Stimulated activated CD8-positive, alpha-beta memory T cell treated with anti-CD3 and anti-CD28 coated beads, Interleukin-15, amount 100 ng/mL, for 24 hours (primary cell): Measurements from ENCODE around the gene SLC39A7.
"Not testable (repeated sequence)": the region's sequence is repeated elsewhere in the genome, so short reads cannot be mapped to it uniquely, and the experiment has no call there.

Source experiments
- DNase-seq: peaks from one replicate; pipeline ENCODE4 v3.0.0-alpha.2; 2020; ENCODE audit warnings: low read depth

SLC39A7 gene

DNA sequence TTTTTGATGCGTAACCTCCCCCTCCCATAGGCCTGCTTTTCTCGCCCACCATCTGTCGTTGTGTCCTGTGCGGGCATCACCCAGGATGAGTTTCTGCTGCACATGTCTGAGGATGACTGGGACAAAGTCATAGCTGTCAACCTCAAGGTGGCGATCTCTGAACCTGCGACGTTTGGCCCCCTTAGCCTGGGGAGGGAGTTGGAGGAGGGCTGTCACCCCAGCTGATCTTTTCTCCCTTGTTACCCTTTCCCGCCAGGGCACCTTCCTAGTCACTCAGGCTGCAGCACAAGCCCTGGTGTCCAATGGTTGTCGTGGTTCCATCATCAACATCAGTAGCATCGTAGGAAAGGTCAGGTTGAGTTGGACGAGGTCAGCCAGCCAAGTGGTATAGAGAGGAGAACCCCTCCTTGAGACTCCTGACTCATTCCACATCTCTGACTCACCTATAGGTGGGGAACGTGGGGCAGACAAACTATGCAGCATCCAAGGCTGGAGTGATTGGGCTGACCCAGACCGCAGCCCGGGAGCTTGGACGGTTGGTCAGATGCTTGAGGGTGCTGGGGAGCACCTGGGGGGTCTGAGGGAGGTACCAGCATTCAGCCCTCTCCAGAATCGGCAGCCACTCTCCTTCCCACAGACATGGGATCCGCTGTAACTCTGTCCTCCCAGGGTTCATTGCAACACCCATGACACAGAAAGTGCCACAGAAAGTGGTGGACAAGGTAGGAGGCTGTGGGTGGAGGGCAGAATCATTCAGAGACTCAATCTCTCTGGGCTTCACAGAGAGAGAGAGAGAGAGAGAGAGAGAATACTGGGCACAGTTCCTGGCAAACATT is 4.7 kb downstream of the SLC39A7 start:
- DNase-seq, result no peak

DNA sequence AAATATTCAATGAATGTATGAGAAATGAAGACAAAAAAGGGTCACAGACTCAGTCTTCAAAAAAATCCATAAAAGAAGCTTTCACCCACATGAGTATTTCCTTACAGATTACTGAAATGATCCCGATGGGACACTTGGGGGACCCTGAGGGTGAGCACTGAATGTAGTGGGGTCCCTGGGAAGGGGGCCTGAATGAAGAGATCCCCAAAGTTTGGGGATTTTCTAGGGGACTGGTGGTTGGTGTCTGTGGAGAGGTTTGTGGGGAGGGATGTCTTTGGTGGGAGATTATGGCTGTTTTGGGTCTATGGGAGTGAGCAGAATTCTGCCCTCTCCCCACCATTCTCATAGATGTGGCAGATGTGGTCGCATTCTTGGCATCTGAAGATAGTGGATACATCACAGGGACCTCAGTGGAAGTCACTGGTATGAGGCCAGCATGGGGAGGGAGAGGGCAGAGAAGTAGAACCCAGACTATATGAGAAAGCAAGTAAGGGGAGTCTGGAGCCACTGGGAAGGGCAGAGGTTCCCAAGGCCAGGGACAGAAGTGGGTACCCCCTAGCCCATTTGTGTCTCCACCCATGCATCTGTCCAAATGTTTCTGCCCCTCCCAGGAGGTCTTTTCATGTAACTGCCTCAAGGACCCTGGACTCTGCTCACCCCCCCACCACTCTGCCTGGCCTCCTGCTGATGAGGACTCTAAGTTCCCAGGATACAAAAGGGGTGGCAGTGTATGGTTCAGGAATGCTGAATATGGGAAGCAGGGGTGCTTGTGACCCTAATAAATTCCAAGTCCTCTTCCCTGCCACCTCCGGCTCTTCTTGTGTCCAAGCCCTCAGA is 5.6 kb downstream of the SLC39A7 start:
- no peak for DNase-seq

DNA sequence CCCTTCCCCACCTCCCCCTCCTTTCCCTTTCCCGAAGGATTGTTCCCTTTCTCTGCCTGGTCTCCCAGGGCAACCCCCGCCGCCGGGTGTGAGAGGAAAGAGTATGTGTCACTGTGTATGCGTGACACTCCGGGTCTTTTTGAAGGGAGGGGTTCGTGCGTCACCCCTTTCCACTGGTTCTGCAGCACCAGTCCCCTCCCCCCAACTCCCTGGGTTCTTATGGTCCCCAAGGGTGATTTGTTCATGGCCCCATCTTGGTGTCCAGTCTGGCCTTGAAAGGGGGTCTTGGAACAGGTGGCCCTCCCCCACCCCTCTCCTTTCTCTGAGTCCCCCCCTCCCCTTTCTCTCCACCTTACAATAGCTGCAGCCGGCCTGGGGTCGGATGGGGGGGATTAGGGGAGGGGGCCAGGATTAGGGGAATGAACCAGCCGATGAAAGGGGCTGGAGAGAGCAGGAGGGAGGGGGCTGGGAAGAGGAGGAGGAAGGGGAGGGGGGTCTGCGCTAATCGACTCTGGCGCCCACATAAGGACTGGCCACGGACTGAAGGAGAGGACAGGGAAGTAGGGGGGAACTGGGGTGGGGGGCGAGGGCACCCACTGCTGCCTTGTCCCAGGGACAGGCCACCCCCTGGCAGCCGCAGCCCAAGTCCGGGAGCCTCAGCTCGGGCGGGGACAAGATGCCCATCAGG is 6.3 kb downstream of the SLC39A7 start:
- DNase-seq, result no peak

DNA sequence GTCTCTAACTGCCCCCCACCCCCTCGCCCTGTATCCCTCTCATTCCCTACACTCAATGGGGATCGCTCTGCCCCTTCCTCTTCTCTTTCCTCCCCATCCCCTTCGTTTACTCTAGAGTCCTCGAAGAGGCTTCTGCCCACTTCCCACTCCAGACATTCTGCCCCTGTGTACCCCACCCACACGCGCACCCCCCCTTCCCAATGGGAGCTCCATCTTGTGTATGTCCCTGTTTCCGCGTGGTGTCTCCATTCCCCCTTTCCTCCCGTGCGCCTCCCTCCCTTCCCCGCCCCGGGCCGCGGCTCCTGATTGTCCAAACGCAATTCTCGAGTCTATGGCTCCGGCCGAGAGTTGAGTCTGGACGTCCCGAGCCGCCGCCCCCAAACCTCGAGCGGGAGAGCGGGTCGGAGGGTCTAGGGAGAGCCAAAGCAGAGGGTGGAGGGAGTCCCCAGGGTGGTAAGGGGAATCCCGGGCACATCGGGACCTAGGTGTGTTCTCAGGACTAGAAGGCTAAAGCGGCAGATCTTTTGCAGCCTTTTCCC is 7.0 kb downstream of the SLC39A7 start:
- no peak for DNase-seq

DNA sequence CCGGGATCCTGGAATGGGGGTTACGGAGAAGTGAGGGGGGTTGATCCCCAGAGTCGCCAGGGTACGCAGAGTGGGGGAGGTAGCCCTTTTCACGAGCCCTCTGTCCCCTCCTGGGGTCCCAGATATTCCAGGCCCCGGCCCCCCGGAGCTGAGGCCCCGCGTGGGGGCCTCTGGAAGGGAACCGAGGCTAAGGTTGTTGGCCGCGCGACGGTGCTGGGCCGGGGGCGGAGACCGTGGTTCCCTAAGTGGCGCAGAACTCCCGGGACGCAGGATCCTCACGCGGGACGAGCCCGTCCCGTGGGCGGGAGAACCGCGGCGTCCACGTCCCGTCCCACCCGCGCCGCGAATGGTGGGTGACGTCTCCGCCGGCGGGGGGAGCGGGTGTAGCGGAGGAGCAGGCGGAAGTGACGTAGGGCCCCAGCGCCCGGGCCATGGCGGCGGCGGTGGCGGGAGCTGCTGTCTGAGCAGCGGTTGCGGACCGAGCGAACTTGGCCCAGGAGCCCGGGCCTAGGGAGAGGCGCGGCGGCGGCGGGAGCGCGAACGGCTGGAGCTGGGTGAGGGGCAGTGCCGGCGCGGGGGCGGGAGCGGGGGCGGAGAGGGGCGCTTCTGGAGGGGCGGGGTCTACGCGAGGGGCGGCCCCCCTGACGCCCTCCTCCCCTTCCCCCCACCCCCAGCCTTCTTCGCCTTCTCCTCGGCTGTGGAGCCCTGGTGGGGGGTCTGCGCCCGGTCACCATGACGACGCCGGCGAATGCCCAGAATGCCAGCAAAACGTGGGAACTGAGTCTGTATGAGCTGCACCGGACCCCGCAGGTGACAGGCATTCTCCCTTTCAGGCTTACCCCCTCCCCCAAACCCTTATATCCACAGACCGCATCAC is 7.7 kb downstream of the SLC39A7 start, which contains the start of gene RING1:
TSS of gene RING1 (plus strand) at position 410 of the 877 bp plus-strand sequence. CDS start at position 733, 323 bp downstream.
- peak; percentile 80 for DNase-seq

DNA sequence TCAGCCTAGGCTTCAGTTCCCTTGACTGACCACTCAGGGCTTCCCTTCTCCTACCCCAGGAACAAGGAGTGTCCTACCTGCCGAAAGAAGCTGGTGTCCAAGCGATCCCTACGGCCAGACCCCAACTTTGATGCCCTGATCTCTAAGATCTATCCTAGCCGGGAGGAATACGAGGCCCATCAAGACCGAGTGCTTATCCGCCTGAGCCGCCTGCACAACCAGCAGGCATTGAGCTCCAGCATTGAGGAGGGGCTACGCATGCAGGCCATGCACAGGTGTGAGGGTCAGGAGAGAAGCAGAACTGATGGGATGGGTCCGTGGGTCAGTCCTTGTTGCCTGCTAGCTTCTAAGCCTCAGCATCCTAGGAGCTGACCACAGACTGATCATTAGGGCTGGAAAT is 9.2 kb downstream of the SLC39A7 start:
- no peak for DNase-seq

DNA sequence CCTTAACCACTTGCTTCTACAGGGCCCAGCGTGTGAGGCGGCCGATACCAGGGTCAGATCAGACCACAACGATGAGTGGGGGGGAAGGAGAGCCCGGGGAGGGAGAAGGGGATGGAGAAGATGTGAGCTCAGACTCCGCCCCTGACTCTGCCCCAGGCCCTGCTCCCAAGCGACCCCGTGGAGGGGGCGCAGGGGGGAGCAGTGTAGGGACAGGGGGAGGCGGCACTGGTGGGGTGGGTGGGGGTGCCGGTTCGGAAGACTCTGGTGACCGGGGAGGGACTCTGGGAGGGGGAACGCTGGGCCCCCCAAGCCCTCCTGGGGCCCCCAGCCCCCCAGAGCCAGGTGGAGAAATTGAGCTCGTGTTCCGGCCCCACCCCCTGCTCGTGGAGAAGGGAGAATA is 10.5 kb downstream of the SLC39A7 start:
- DNase-seq, result no peak

DNA sequence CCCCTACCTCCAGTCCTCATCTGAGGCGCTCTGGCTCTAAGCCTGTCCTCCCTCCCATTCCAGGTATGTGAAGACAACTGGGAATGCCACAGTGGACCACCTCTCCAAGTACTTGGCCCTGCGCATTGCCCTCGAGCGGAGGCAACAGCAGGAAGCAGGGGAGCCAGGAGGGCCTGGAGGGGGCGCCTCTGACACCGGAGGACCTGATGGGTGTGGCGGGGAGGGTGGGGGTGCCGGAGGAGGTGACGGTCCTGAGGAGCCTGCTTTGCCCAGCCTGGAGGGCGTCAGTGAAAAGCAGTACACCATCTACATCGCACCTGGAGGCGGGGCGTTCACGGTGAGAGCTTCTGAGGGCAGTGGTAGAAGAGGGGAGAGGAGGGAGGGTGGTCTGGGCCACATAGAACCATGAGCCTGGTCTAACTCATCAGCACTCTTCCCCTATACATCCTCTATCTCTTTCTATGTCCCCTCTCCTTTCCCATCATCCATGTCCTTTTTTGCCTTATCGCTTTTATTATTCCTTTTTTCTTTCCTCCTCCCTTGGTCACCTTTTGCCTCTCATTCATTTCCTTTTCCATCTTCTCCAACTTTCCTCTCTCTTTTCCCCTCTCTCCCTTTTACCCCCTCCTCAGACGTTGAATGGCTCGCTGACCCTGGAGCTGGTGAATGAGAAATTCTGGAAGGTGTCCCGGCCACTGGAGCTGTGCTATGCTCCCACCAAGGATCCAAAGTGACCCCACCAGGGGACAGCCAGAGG is 11.2 kb downstream of the SLC39A7 start:
- DNase-seq, result no peak

DNA sequence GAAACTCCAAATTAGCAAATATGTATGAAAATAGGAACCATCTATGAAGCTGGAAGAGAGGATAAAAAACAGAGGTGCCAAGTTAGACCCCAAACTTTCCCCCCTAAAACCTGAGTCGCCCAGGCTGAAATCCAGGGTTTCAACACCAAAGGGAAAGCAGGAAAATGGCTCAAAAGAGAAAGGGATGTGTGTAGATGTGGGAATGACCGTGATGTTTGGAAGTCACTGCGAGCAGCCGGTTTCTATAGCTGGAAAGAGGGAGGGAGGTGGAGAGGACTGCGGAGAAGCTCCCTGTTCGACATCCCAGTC is 12.1 kb downstream of the SLC39A7 start:
- no peak for DNase-seq

DNA sequence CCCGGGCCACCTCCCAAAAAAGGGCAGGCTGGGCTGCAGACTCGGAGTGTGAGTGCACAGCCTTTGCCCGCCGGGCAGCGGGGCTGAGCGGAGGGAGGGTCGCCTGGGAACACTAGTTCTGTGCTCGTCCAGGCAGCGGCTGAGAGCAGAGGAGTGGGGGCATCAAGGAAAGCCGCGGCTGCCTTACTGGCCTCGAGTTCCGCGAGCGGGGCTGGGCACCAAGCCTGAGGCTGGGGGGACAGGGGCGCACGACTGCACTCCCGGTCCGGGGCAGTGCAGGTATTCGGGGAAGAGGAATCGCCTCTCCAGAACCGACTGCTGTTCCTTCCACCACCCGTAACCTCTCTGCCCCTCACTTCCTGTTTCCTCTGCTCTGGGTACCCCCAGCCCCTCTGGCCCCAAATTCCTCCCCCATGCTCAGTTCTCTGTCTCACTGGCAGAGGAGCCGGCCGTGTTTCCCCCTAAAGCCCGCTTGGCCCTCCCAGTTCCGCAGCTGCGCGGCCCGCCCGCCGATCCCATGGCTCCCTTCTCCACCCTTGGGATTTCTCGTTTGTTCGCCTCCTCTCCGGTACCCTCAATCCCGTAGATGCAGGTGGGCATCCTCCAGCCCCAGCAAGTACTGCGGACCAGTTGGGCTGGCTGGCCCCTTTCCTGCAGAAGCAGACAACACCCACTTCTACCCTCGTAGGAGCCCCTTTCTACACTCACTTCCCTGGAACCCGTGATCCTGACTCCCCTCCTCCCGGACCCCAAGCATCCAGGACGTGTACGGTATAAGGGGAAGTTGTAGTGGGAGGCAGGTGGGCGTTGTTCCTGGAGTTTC is 12.7 kb downstream of the SLC39A7 start:
- DNase-seq, result no peak

DNA sequence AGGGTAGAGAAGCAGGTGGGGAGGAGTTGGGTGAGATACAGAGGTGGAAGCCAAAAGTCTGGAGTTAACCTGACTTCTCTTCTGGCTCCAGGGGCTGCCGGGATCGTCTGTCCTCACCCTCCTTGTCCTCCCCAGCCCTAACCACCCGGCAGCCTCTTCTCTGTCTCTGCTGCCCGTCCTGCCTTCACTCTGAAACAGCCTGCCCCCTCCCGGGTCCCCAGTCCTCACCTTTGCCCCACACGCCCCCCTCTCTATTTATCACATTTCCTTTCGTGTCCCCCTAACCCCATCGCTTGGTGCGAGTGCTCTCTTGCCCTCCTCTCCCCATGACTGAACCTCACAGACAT is 13.3 kb downstream of the SLC39A7 start:
- no peak for DNase-seq

DNA sequence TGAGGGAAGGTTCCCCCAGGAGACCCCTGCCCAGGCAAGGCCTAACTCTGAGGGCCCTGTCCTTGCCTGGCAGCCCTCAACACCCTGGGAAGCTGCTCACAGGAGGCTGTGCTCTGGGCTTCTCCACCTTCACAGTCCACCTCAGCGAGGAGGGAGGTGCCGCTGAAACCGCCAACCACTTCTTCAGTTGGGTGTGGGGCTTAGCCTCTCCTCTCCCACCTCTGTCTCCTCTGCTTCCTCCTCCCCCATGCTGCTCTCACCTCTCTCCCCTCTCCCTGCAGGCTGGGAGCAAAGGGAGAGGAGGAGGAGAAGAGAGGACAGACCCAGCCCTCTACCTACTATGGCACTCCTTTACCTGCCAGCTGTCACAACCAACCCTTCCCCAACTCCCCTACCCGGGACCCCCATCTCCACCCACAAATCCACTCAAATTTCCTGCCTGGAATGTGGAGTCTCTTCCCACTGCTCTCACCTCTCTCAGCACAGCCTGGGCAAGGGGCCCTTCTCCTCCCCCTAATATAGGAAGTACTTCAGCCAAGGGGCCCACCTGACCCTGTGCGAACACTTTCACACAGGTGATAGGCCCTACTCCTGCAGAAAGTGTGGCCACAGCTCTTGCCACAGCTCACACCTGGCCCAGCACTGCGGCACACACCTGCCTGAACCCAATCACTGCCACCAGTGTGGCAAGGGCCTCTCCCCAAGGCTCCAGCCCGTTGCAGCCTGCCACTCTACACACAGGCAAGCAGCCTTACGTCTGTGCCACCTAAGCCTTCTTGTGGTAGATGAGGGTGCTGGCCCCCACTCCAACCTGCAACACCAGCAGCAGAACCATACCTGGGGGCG is 14.8 kb downstream of the SLC39A7 start:
- DNase-seq, result no peak

DNA sequence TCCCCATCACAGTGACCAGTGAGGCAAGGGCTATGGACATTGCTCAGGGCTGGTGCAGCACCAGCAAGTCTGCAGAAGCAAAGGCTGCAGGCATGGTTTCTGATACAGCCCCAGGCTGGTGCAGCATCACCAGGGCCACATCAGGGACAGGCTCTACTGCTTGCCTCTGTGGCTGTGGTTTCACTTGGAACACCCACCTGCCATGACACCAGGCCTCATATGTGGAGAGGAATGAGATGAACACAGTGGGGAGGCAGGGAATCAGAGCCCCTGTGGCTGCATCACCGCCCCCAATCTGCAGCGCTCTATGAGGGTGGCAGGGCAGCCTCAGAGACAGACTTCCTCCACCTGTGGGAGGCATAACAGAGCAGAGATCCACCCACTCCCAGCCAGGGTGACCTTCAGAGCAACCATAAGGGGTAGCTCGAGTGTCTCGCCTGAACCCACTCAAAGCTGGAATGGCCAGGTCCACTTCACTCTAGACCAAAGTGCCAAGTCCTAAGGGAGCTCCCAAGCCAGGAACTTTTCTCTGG is 15.5 kb downstream of the SLC39A7 start:
- DNase-seq, result no peak

DNA sequence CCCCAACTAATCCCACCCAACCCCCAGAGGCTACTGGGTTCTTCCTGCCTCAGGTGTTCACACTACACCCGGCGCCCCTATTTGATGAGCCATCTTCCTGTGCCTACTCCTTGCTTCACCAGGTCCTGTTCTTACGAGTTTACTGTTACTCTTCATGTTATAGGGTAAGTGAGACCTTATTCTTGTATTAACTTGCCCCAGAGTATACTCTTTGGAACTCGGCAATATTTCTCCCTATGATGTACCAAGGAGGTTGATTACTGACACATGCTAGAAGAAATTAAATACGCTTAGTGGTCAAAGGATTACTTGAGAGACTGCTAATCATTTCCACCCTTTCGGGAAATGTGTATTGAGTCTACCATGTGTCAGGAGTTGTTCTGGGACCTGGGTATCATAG is 16.6 kb downstream of the SLC39A7 start:
- no peak for DNase-seq

DNA sequence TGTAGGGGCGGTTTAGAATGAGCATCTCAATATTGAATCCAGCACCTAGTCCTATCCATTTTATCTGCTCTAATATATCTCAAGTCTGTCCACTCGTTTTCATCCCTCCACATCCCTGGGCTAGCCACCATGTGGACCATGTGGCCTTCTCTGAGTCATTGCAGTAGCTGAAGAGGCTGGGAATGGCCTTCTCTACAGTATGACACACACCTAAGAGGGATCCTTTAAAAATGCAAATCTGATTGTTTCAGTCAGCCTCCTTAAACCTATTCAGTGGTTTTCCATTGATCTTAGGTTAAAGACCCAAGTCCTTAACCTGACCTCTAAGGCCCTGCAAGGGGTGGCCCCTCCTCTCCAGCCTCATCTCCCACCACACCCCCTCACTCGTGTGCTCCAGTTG is 17.0 kb downstream of the SLC39A7 start:
- no peak for DNase-seq

DNA sequence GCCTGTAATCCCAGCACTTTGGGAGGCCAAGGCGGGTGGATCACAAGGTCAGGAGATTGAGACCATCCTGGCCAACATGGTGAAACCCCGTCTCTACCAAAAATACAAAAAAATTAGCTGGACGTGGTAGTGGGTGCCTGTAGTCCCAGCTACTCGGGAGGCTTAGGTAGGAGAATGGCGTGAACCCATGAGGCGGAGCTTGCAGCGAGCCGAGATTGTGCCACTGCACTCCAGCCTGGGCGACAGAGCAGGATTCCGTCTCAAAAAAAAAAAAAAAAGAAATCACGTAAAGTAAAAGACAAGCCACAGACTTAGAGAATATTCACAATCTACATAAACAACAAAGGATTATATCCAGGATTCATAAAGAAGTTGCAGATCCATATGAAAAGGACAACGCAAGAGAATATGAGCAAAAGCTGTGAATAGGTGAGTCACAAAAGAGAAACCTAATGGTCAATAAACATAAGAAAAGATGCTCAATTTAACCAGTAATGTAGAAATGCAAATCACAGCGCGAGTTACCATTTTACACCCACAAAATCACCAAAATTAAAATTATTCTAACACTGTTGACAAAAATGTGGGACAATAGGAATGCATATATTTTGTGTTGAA is 25.9 kb downstream of the SLC39A7 start:
- not testable (repeated sequence) for DNase-seq

DNA sequence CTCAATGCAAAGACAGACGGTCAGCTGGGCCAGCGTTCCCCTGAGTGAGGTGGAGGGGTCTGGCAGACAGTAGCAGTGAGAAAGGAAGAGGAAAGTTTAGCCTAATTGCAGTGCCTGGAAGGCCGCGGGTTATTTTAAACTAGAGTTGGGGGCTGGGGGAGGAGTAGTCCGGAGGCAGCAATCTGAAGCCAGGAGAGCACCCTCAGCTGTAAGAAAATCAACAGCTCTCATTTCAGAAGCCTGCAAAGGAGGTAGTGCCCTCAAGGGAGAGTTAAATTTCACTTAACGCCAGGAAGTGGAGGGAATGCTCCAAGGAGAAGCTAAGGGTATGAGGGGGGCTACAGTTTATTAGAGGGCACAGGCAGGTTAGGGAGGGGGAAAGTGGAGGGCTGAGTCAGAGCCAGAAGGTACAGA is 34.6 kb downstream of the SLC39A7 start:
- DNase-seq, result no peak

DNA sequence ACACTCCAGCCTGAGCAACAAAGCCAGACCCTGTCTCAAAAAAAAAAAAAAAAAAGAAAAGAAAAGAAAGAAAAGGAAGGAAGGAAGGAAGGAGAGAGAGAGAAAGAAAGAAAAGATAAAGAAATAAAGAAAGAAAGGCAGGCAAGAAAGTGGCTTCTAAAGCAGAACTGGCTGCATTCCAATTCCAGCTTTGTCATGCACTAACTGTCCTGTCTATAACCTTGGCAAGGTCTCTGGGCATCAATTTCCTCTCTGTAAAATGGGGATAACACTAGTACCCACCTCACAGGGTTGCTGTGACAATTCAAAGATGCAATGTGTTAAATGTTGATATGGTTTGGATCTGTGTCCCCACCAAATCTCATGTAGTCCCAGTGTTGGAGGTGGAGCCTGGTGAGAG is 35.7 kb downstream of the SLC39A7 start:
- DNase-seq, result no peak
